Panc1 (cell line): ENCODE data around the gene DNAL4. TPM values are rescaled to one million over a fixed set of nuclear protein-coding genes. Genes with fewer than 3 reads are reported as not detected.

Experiments used
- ATAC-seq: fragments of 200-7000 bp; cut with Tn5 transposase; 2 replicates; pipeline ENCODE4 v1.9.1; 2020; ENCODE audit warnings: mild to moderate bottlenecking, moderate library complexity
- BruUV-seq: library from RNA; stranded (reverse); fragments of 400-500 nt; replicated peaks from 2 replicates; lab custom pipeline; 2021; lab: Mats Ljungman, UMichigan
- CTCF ChIA-PET: fragments of 300-600 bp; sonication (Branson Sonifier 250); formaldehyde crosslinking; loops from one replicate; lab custom pipeline; 2022; ENCODE audit warnings: antibody characterized with exemption; lab: Charles Lee
- POLR2A ChIA-PET: fragments of 300-600 bp; sonication (Branson Sonifier 250); formaldehyde crosslinking; loops from one replicate; lab custom pipeline; 2022; ENCODE audit warnings: antibody characterized with exemption; lab: Charles Lee
- DNase-seq: peaks from one replicate; pipeline ENCODE4 v3.0.0-alpha.2; 2010; ENCODE audit warnings: low read depth, low spot score
- H3K27ac ChIP-seq: 2 replicates; pipeline ENCODE4 v1.5.1; 2011; ENCODE audit warnings: mild to moderate bottlenecking, low read length, inconsistent platforms
- H3K27me3 ChIP-seq: fragments of 200-500 bp; sonication (Bioruptor generic); 2 replicates; pipeline ENCODE4 v1.6.0; 2014; ENCODE audit warnings: low read length, inconsistent platforms; ENCODE audit not compliant: control insufficient read depth, insufficient read depth
- H3K36me3 ChIP-seq: fragments of 200-500 bp; sonication (Bioruptor generic); 2 replicates; pipeline ENCODE4 v1.5.1; 2014; ENCODE audit warnings: inconsistent platforms, mild to moderate bottlenecking, low read length, moderate library complexity; ENCODE audit not compliant: control insufficient read depth, insufficient read depth
- H3K4me1 ChIP-seq: 2 replicates; pipeline ENCODE4 v1.5.1; 2011; ENCODE audit warnings: inconsistent platforms, mild to moderate bottlenecking, low read length, moderate library complexity; ENCODE audit not compliant: control insufficient read depth, insufficient read depth
- H3K4me3 ChIP-seq, 2 experiments: 2 replicates each; pipeline ENCODE4 v1.5.1; 2011 to 2012; ENCODE audit warnings: low read depth in 2 of 2, low read length in 2 of 2, mild to moderate bottlenecking in 2 of 2, inconsistent platforms in 1 of 2, moderate library complexity in 1 of 2
- H3K9me3 ChIP-seq: fragments of 200-500 bp; sonication (Bioruptor generic); 2 replicates; pipeline ENCODE4 v1.5.1; 2014; ENCODE audit warnings: low read depth, mild to moderate bottlenecking, inconsistent platforms, low read length, moderate library complexity; ENCODE audit not compliant: control insufficient read depth, insufficient read depth
- CTCF ChIP-seq: fragments of 450-650 bp; IDR thresholded peaks from 2 replicates; pipeline ENCODE4 v1.5.1; 2017; ENCODE audit warnings: mild to moderate bottlenecking
- POLR2AphosphoS5 ChIP-seq: IDR thresholded peaks from 2 replicates; pipeline ENCODE4 v1.6.1; 2012; ENCODE audit warnings: mild to moderate bottlenecking, low read depth, low read length, moderate library complexity
- REST ChIP-seq, 2 experiments: IDR thresholded peaks; 2 replicates each; pipeline ENCODE4 v1.6.1; 2011 to 2012; ENCODE audit warnings: low read depth in 2 of 2, control low read depth in 1 of 2, low read length in 1 of 2, mild to moderate bottlenecking in 1 of 2, moderate library complexity in 1 of 2; ENCODE audit not compliant: insufficient read depth in 1 of 2
- SIN3A ChIP-seq: IDR thresholded peaks from 2 replicates; pipeline ENCODE4 v1.6.1; 2012; ENCODE audit warnings: low read depth, mild to moderate bottlenecking, low read length, moderate library complexity, borderline replicate concordance; ENCODE audit not compliant: insufficient read depth
- TCF7L2 ChIP-seq: IDR thresholded peaks from 2 replicates; pipeline ENCODE4 v1.6.1; 2011; ENCODE audit warnings: mild to moderate bottlenecking, low read depth, low read length, inconsistent platforms
- in situ Hi-C: cut with HindIII; loops from 2 replicates; pipeline ENCODE4 v1.10.0; 2016; ENCODE audit warnings: low sequenced_read_pairs, low pct_unique_long_range_greater_than_20kb
- intact Hi-C: fragments of 100-400 bp; cut with micrococcal nuclease; formaldehyde crosslinking; loops from one replicate; pipeline ENCODE4 v1.10.0; 2022; ENCODE audit not compliant: unreplicated experiment
- total RNA-seq: library from RNA; stranded (reverse); gene quantifications from one replicate; pipeline ENCODE4 v1.2.1, GENCODE V29; 2021; ENCODE audit not compliant: unreplicated experiment

DNAL4 gene
- total RNA-seq, 1 experiment from 2014 or later = 10.5 TPM

GRCh38 chr22:38738475-38739070 is 55.4 kb downstream of the DNAL4 start:
- DNase-seq = no peak
- Histone ChIP-seq H3K27me3 (no peaks in the 10 kb centered on the region), H3K4me1 (no peaks in the 10 kb centered on the region), H3K4me3 (no peak overlapping the region), H3K27ac (no peak overlapping the region), H3K9me3 (no peaks in the 10 kb centered on the region), H3K36me3 (no peaks in the 10 kb centered on the region)
- intact Hi-C loops (no loop called here), in situ Hi-C loops (no loop called here)
- no peak for TF ChIP-seq POLR2AphosphoS5
- no peak for TF ChIP-seq CTCF
- TF ChIP-seq SIN3A = no peak
- no peak for TF ChIP-seq REST (IDR thresholded peaks at IDR 0.05; ENCODE audit: insufficient read depth in 1 of 2, low read depth in 2 of 2, low read length in 1 of 2)
- TF ChIP-seq TCF7L2 = no peak
- no peak for ATAC-seq
- POLR2A ChIA-PET = no interaction called here
- CTCF ChIA-PET = no interaction called here
- no TSS peak for BruUV-seq

GRCh38 chr22:38737302-38738060 is 56.5 kb downstream of the DNAL4 start:
- TF ChIP-seq SIN3A (no peak), CTCF (no peak), TCF7L2 (no peak), REST (IDR thresholded peaks at IDR 0.05; ENCODE audit: insufficient read depth in 1 of 2, low read depth in 2 of 2, low read length in 1 of 2) (no peak), POLR2AphosphoS5 (no peak)
- Histone ChIP-seq H3K27ac (no peak overlapping the region), H3K27me3 (no peaks in the 10 kb centered on the region), H3K9me3 (no peaks in the 10 kb centered on the region), H3K4me3 (no peak overlapping the region), H3K4me1 (no peaks in the 10 kb centered on the region), H3K36me3 (no peaks in the 10 kb centered on the region)
- ChIA-PET POLR2A (no interaction called here), CTCF (no interaction called here)
- no TSS peak for BruUV-seq
- ATAC-seq = no peak
- DNase-seq = no peak
- in situ Hi-C loops (no loop called here), intact Hi-C loops (no loop called here)
